ENCODE measurements around the gene KLHL3.

The KLHL3 gene

GRCh38 chr5:137596941-137597340, 138.9 kb downstream of the KLHL3 start:
- no peak overlapping the region for H3K4me3 ChIP-seq
- H3K27me3 ChIP-seq (ENCODE audit: low read depth) = peaks cover 12% of the 10 kb centered on the region
- no peaks in the 10 kb centered on the region for H3K4me1 ChIP-seq
- no peaks in the 10 kb centered on the region for H3K36me3 ChIP-seq (replicated peaks)
- no peak for DNase-seq (ENCODE audit: low spot score in 2 of 2)
- H3K9me3 ChIP-seq = no peaks in the 10 kb centered on the region
- in situ Hi-C loops (cut with MboI; ENCODE audit: low sequenced_read_pairs) = no loop called here

- Histone ChIP-seq H3K36me3 (replicated peaks) (no peaks in the 10 kb centered on the region), H3K27me3 (ENCODE audit: low read depth) (peaks cover 12% of the 10 kb centered on the region), H3K4me1 (no peaks in the 10 kb centered on the region), H3K4me3 (no peak overlapping the region), H3K9me3 (no peaks in the 10 kb centered on the region)
- DNase-seq (ENCODE audit: low spot score in 2 of 2) = no peak
- in situ Hi-C loops (cut with MboI; ENCODE audit: low sequenced_read_pairs) = no loop called here
Observed at GRCh38 chr5:137595396-137596079, 140.4 kb downstream of the KLHL3 start.

- H3K27me3 ChIP-seq (ENCODE audit: low read depth) = peaks cover 12% of the 10 kb centered on the region
- H3K36me3 ChIP-seq (replicated peaks) = no peaks in the 10 kb centered on the region
- in situ Hi-C loops (cut with MboI; ENCODE audit: low sequenced_read_pairs) = no loop called here
- H3K9me3 ChIP-seq = no peaks in the 10 kb centered on the region
- no peaks in the 10 kb centered on the region for H3K4me1 ChIP-seq
- no peak for DNase-seq (ENCODE audit: low spot score in 2 of 2)
- no peak overlapping the region for H3K4me3 ChIP-seq
Observed at GRCh38 chr5:137594717-137595116, 141.2 kb downstream of the KLHL3 start.

GRCh38 chr5:137592317-137592716, 143.6 kb downstream of the KLHL3 start:
- DNase-seq (ENCODE audit: low spot score in 2 of 2) = no peak
- H3K4me1 ChIP-seq = no peaks in the 10 kb centered on the region
- in situ Hi-C loops (cut with MboI; ENCODE audit: low sequenced_read_pairs) = no loop called here
- H3K27me3 ChIP-seq (ENCODE audit: low read depth) = peaks cover 3% of the 10 kb centered on the region; the same call in 1 of the 2 replicates
- no peaks in the 10 kb centered on the region for H3K36me3 ChIP-seq (replicated peaks)
- no peaks in the 10 kb centered on the region for H3K9me3 ChIP-seq
- H3K4me3 ChIP-seq = no peak overlapping the region

GRCh38 chr5:137589185-137589584, 146.7 kb downstream of the KLHL3 start:
- no peaks in the 10 kb centered on the region; the same call in 1 of the 2 replicates for H3K27me3 ChIP-seq (ENCODE audit: low read depth)
- no peak for DNase-seq (ENCODE audit: low spot score in 2 of 2)
- in situ Hi-C loops (cut with MboI; ENCODE audit: low sequenced_read_pairs) = no loop called here
- no peaks in the 10 kb centered on the region for H3K36me3 ChIP-seq (replicated peaks)
- no peaks in the 10 kb centered on the region for H3K9me3 ChIP-seq
- H3K4me1 ChIP-seq = no peaks in the 10 kb centered on the region
- no peak overlapping the region for H3K4me3 ChIP-seq

GRCh38 chr5:137587919-137588318, 148.0 kb downstream of the KLHL3 start:
- no peak overlapping the region for H3K4me3 ChIP-seq
- in situ Hi-C loops (cut with MboI; ENCODE audit: low sequenced_read_pairs) = no loop called here
- DNase-seq (ENCODE audit: low spot score in 2 of 2) = no peak
- no peaks in the 10 kb centered on the region for H3K4me1 ChIP-seq
- H3K27me3 ChIP-seq (ENCODE audit: low read depth) = no peaks in the 10 kb centered on the region; the same call in 1 of the 2 replicates
- H3K9me3 ChIP-seq = no peaks in the 10 kb centered on the region
- no peaks in the 10 kb centered on the region for H3K36me3 ChIP-seq (replicated peaks)

- in situ Hi-C loops (cut with MboI; ENCODE audit: low sequenced_read_pairs) = no loop called here
- H3K9me3 ChIP-seq = no peaks in the 10 kb centered on the region
- no peaks in the 10 kb centered on the region; the same call in 1 of the 2 replicates for H3K27me3 ChIP-seq (ENCODE audit: low read depth)
- H3K36me3 ChIP-seq (replicated peaks) = no peaks in the 10 kb centered on the region
- no peak overlapping the region for H3K4me3 ChIP-seq
- no peaks in the 10 kb centered on the region for H3K4me1 ChIP-seq
- DNase-seq (ENCODE audit: low spot score in 2 of 2) = no peak
Observed at GRCh38 chr5:137584262-137584661, 151.6 kb downstream of the KLHL3 start.

GRCh38 chr5:137583129-137583528, 152.8 kb downstream of the KLHL3 start:
- no peak overlapping the region for H3K4me3 ChIP-seq
- in situ Hi-C loops (cut with MboI; ENCODE audit: low sequenced_read_pairs) = no loop called here
- no peaks in the 10 kb centered on the region for H3K4me1 ChIP-seq
- no peaks in the 10 kb centered on the region for H3K36me3 ChIP-seq (replicated peaks)
- H3K27me3 ChIP-seq (ENCODE audit: low read depth) = no peaks in the 10 kb centered on the region; the same call in 1 of the 2 replicates
- DNase-seq (ENCODE audit: low spot score in 2 of 2) = no peak
- no peaks in the 10 kb centered on the region for H3K9me3 ChIP-seq

GRCh38 chr5:137582218-137582617, 153.7 kb downstream of the KLHL3 start:
- Histone ChIP-seq H3K4me3 (no peak overlapping the region), H3K4me1 (no peaks in the 10 kb centered on the region), H3K27me3 (ENCODE audit: low read depth) (no peaks in the 10 kb centered on the region; the same call in 1 of the 2 replicates), H3K36me3 (replicated peaks) (no peaks in the 10 kb centered on the region), H3K9me3 (no peaks in the 10 kb centered on the region)
- no peak for DNase-seq (ENCODE audit: low spot score in 2 of 2)
- in situ Hi-C loops (cut with MboI; ENCODE audit: low sequenced_read_pairs) = no loop called here

GRCh38 chr5:137581776-137582175, 154.1 kb downstream of the KLHL3 start:
- Histone ChIP-seq H3K4me3 (no peak overlapping the region), H3K27me3 (ENCODE audit: low read depth) (no peaks in the 10 kb centered on the region; the same call in 1 of the 2 replicates), H3K36me3 (replicated peaks) (no peaks in the 10 kb centered on the region), H3K9me3 (no peaks in the 10 kb centered on the region), H3K4me1 (no peaks in the 10 kb centered on the region)
- in situ Hi-C loops (cut with MboI; ENCODE audit: low sequenced_read_pairs) = no loop called here
- DNase-seq (ENCODE audit: low spot score in 2 of 2) = no peak

- DNase-seq (ENCODE audit: low spot score in 2 of 2) = no peak
- Histone ChIP-seq H3K4me3 (no peak overlapping the region), H3K9me3 (no peaks in the 10 kb centered on the region), H3K27me3 (ENCODE audit: low read depth) (no peaks in the 10 kb centered on the region; the same call in 1 of the 2 replicates), H3K36me3 (replicated peaks) (no peaks in the 10 kb centered on the region), H3K4me1 (no peaks in the 10 kb centered on the region)
- in situ Hi-C loops (cut with MboI; ENCODE audit: low sequenced_read_pairs) = no loop called here
Observed at GRCh38 chr5:137580030-137580429, 155.9 kb downstream of the KLHL3 start.

- DNase-seq (ENCODE audit: low spot score in 2 of 2) = no peak
Observed at GRCh38 chr5:137575847-137576246, 160.0 kb downstream of the KLHL3 start.

GRCh38 chr5:137575211-137575610, 160.7 kb downstream of the KLHL3 start:
- Histone ChIP-seq H3K4me3 (no peak overlapping the region), H3K36me3 (replicated peaks) (no peaks in the 10 kb centered on the region), H3K27me3 (ENCODE audit: low read depth) (no peaks in the 10 kb centered on the region), H3K9me3 (no peaks in the 10 kb centered on the region), H3K4me1 (no peaks in the 10 kb centered on the region)
- in situ Hi-C loops (cut with MboI; ENCODE audit: low sequenced_read_pairs) = no loop called here
- DNase-seq (ENCODE audit: low spot score in 2 of 2) = no peak

More at GRCh38 chr5:137575847-137576246, 160.0 kb downstream of the KLHL3 start:
- H3K9me3 ChIP-seq = no peaks in the 10 kb centered on the region
- no peaks in the 10 kb centered on the region for H3K27me3 ChIP-seq (ENCODE audit: low read depth)
- H3K36me3 ChIP-seq (replicated peaks) = no peaks in the 10 kb centered on the region
- no peak overlapping the region for H3K4me3 ChIP-seq
- H3K4me1 ChIP-seq = no peaks in the 10 kb centered on the region
- in situ Hi-C loops (cut with MboI; ENCODE audit: low sequenced_read_pairs) = no loop called here

GRCh38 chr5:137573376-137573775, 162.5 kb downstream of the KLHL3 start:
- in situ Hi-C loops (cut with MboI; ENCODE audit: low sequenced_read_pairs) = no loop called here

More at GRCh38 chr5:137573376-137573775, 162.5 kb downstream of the KLHL3 start:
- no peak for DNase-seq (ENCODE audit: low spot score in 2 of 2)
- Histone ChIP-seq H3K9me3 (no peaks in the 10 kb centered on the region), H3K27me3 (ENCODE audit: low read depth) (no peaks in the 10 kb centered on the region), H3K36me3 (replicated peaks) (no peaks in the 10 kb centered on the region), H3K4me3 (no peak overlapping the region), H3K4me1 (no peaks in the 10 kb centered on the region)
